HG03060 (cell line): ENCODE data around the gene GPR180.
"Not testable (repeated sequence)": the region's sequence is repeated elsewhere in the genome, so short reads cannot be mapped to it uniquely, and the experiment has no call there.

ENCODE experiments used
- ATAC-seq: cut with Tn5 transposase; IDR thresholded peaks from one replicate; pipeline ENCODE4 v1.9.1; 2021; ENCODE audit warnings: low read depth, moderate number of reproducible peaks; ENCODE audit not compliant: unreplicated experiment

GPR180 gene

DNA sequence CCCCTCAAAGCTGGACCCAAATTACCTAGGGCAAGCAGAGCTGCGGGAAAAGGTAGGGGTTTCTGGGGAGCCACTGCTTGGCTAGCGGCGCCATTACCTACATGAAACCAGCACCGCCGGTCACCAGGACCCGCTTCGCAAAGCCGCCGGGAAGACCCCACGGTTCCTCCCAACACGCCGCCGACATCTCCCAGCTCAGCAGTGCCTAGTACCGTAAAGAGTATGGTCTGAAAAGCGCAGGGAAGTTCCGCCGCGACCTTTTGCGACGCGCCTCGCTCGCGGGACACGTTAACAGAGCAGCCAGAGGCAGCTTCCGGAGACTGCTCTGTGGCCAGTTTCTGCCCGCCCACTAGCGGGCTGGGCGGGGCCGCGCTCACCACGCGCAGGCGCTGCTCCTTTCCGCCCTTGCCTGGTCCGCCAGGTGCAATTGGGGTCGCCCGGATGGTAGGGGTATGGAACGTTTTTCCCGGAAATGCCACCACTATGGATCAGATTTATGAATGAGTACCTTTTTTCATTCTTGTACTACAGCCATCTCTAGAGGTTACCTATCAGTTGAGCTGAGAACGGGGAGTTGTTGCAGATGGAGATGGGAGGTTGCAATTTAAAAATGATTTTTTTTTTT, 5.6 kb upstream of the GPR180 start, which contains the start of gene TGDS:
TSS of gene TGDS (minus strand) at position 203 of the 625 bp plus-strand sequence. CDS start at position 187, 16 bp downstream.
- peak; percentile 93 for ATAC-seq

- no peak for ATAC-seq
Observed at GRCh38 chr13:94596575-94596971, 5.1 kb upstream of the GPR180 start.

DNA sequence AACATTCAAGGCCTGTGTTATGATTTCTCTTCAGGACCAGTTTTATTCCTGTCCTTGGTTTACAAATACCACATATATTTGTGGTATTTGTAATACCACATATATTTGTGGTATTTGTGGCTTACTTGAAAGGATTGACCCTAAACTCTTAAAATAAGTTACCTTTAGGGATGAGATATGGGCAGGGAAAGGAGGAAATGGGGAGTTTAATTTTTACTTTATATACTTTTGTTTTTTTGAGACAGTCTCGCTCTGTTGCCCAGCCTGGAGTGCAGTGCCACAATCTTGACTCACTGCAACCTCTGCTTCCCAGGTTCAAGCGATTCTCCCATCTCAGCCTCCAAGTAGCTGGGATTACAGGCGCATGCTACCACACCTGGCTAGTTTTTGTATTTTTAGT, 3.4 kb upstream of the GPR180 start:
- no peak for ATAC-seq

DNA sequence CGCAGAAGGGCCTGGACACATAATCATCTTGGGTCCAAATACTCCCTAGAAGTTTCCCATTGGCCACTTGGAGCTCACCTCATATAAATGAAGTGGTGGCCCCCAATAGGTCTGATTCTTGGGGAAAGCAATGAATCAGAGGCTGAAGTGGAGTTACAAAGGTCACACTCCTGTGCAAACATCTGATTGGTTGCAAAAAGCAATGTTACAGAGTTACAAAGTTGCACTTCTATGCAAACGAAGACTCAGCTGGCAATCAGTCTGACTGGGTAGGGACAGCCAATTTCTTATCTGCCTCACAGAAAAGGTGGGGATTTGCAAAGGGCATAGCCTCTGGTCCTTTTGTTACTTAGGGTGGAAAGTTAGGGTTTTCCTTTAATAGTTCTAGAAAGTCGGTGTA, 1.8 kb upstream of the GPR180 start:
- ATAC-seq: no peak

GRCh38 chr13:94602467-94602866, 810 bp downstream of the GPR180 start:
- ATAC-seq: no peak

DNA sequence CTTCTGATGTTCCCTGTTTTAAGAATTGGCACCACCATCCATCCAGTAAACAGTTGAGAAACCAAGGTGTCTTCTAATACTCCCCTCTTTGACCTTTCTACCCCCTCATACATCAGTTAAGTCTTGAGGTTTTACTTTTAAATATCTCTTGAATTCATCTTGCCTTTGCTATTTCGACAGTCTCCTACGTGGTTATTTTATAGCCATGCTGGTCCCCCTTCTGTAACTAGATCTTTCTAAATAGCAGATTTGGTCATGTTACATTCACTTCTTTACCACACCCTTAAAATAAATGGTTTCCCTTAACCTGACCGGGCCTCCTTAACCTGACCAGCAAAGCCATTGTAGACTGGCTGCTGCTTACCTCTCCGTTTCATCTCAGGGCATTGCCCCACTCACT, 5.4 kb downstream of the GPR180 start:
- no peak for ATAC-seq

DNA sequence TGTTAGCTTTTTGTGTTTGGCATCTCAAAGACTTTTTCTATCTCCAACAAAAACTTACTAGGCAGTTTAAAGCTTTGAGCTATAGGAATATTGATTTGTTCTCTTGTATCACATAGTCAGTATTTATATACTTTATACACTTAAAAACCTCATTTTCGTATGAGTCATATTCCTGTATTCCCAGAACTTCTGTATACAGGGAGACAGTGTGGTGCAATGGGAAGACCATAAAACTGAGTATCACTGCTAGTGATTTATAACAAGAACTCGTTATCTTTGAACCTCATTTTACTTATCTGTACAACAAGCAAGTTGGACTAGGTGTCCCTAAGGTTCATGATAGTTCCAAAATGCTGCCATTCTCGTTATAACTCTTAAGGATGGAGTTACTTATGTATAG, 6.3 kb downstream of the GPR180 start:
- ATAC-seq: no peak

DNA sequence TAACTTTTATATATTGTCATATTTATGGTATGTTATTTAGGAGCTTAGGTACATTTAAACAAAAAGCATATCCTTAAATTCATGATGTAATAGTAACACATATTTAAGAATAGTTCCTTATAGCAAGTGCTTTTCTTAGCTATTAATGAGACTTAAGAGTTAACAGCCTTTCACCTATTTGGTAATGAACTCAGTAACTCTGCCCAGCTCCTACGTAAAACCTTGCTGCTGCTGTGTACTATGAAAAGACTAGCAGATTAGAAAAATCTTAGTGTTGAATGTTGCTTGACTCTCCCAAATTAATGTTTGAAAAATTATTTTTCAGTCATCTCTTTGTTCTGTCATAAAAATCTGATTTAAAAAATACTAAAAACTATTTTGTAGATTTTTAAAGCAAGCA, 6.9 kb downstream of the GPR180 start:
- no peak for ATAC-seq

GRCh38 chr13:94609196-94609595, 7.5 kb downstream of the GPR180 start:
- no peak for ATAC-seq

DNA sequence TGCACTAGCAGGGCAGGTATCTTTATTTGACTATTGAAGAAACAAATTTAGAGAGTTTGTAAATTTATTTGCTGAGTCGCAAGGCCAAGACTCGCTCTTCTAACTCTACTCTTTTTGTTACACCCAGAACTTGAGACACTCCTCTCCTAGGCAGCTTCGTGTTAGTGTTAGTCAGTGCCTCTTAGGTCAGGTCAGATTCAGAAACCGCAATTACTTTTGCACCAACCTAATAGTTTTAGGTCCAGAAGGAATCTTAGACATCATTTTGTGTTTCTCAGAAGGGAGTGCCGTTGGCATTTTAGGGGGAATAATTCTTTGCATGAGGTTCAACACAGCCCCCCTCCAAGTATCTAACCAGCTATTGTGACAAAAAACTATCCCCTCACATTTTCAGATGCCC, 8.8 kb downstream of the GPR180 start:
- no peak for ATAC-seq

DNA sequence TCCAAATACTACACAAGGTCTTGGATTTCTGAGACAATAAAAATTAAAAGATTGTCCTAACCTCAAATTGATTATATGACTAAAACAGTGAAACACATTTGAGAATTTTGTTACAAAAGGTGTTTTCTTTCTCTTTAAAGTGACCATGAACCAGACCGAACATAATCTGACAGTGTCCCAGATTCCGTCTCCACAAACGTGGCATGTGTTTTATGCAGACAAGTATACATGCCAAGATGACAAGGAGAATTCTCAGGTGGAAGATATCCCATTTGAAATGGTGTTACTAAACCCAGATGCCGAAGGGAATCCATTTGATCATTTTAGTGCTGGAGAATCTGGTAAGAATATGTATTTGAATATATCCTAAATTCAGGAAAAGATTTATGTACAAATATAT, 10.4 kb downstream of the GPR180 start:
- no peak for ATAC-seq

GRCh38 chr13:94613051-94613450, 11.4 kb downstream of the GPR180 start:
- ATAC-seq: no peak

- no peak for ATAC-seq
Observed at GRCh38 chr13:94617389-94618000, 15.8 kb downstream of the GPR180 start.

GRCh38 chr13:94620286-94620896, 18.7 kb downstream of the GPR180 start:
- ATAC-seq: peak; percentile 68

DNA sequence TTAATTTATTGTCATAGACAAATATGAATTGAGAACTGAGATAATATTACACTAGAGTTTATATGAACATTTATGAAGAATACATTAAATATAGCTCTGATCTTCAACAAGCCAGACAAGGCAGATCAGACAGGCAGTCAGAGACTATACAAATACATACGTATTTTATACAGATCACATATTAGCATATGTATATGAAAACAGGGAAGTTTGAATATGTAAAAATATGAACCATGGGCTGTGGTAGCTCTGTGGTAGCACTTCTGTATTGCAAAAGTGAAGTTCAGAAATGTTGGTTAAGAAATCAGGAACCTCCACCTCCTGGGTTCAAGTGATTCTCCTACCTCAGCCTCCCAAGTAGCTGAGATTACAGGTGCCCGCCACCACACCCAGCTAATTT, 20.7 kb downstream of the GPR180 start:
- no peak for ATAC-seq

DNA sequence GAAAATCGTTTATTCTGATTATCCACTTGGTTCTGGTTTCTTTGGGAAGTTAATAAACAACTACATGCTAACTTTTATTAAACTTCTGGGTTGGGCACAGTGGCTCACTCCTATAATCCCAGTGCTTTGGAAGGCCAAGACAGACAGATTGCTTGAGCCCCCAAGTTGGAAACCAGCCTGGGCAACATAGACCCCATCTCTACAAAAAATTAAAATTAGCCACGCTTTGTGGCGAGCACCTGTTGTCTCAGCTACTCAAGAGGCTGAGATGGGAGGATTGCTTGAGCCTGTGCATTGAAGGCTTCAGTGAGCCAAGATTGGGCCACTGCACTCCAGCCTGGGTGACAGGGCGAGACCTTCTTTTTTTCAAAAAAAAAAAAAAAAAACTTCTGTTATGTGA, 21.7 kb downstream of the GPR180 start:
- no peak for ATAC-seq

DNA sequence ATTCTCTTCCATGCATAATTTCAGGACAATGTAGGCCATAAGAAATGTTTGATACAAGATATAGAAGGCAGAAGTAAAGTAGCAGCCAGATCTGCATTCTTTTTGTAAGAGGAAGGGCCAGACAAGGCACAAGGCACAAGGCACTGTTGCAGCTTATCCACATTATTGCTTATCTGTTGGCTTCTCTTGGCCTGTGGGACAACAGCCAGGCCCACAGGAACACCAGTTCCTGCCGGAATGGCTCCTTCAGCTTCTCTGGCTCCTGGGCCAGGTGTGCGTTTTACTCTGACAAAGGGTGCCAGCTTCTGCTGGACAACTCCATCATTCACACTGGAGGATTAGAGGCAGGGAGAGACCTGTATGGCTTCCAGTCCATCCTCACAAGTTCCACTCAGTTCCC, 29.2 kb downstream of the GPR180 start:
- no peak for ATAC-seq

DNA sequence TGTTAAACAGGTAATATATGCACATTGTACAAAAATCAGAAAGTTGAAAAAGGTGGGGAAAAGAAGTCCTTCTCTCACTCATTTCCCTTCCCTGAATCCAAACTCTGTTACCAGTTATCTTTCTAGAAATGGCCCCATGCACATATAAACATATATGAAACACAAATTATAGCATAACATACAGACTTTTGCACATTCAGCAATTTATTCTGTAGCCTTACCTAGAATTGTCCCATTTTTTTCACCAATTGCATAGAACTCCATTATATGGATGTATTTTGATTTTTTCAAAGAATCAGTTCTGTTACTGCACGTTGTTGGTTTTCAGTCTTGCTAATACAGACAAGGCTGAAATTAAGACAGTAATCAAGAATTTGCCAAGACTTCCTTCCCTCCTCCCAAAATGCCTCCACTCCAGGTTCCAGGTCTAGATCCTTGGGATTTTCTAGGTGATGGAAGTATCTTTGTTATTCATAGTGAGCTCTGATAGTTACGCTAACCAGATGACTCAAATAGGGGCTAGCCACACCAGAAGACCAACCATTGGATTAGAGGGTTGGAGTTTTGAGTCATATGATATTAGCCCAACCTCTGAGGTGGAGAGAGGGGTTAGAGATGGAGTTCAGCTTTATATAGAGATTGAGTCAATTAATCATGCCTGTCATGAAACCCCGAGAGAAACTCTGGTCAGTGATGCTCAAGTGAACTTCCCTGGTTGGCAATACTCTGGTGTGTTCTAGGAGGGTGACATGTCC, 30.7 kb downstream of the GPR180 start:
- no peak for ATAC-seq

DNA sequence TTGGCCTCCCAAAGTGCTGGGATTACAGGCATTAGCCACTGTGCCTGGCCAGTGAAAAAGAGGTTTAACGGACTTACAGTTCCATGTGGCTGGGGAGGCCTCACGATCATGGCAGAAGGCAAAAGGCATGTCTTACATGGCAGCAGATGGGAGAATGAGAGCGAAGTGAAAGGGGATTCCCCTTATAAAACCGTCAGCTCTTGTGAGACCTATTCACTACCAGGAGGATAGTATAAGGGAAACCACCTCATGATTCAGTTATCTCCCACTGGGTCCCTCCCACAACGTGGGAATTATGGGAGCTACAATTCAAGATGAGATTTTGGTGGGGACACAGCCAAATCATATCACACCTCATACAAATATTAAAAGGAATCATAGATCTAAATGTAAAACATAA, 34.4 kb downstream of the GPR180 start:
- ATAC-seq: not testable (repeated sequence)

- ATAC-seq: no peak
Observed at GRCh38 chr13:94636942-94637578, 35.4 kb downstream of the GPR180 start.

DNA sequence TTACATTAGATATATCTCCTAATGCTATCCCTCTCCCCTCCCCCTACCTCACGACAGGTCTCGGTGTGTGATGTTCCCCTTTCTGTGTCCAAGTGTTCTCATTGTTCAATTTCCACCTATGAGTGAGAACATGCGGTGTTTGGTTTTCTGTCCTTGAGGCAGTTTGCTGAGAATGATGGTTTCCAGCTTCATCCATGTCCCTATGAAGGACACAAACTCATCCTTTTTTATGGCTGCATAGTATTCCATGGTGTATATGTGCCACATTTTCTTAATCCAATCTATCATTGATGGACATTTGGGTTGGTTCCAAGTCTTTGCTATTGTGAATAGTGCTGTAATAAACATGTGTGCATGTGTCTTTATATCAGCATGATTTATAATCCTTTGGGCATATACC, 36.0 kb downstream of the GPR180 start:
- not testable (repeated sequence) for ATAC-seq
